GM23248 (cell line): Measurements from ENCODE around the gene TLR9. TPM values are rescaled to one million over a fixed set of nuclear protein-coding genes. Genes with fewer than 3 reads are reported as not detected.
A peak's percentile ranks its signal among the peaks of the same experiment; 100 is the strongest.

Experiments
- DNase-seq: peaks from one replicate; pipeline ENCODE4 v3.0.0-alpha.2; 2015
- H2AFZ ChIP-seq: fragments of 200-600 bp; sonication (generic); 2 replicates; pipeline ENCODE4 v1.6.1; 2016; ENCODE audit warnings: antibody characterized with exemption
- H3F3A ChIP-seq: fragments of 200-600 bp; sonication (generic); 2 replicates; pipeline ENCODE4 v1.6.1; 2016; ENCODE audit warnings: mild to moderate bottlenecking, antibody characterized with exemption, mixed run types; ENCODE audit not compliant: insufficient read depth
- H3K27ac ChIP-seq: fragments of 200-600 bp; sonication (generic); 2 replicates; pipeline ENCODE4 v1.5.1; 2016; ENCODE audit warnings: mild to moderate bottlenecking
- H3K27me3 ChIP-seq: fragments of 200-600 bp; sonication (generic); replicated peaks from 2 replicates; pipeline ENCODE4 v1.6.1; 2016; ENCODE audit warnings: mild to moderate bottlenecking; ENCODE audit not compliant: insufficient read depth
- H3K36me3 ChIP-seq: fragments of 200-600 bp; sonication (generic); 2 replicates; pipeline ENCODE4 v1.6.1; 2016; ENCODE audit warnings: low read depth, mild to moderate bottlenecking
- H3K4me1 ChIP-seq: fragments of 200-600 bp; sonication (generic); 2 replicates; pipeline ENCODE4 v1.6.1; 2016; ENCODE audit warnings: mild to moderate bottlenecking; ENCODE audit not compliant: insufficient read depth
- H3K4me2 ChIP-seq: fragments of 200-600 bp; sonication (generic); one replicate; pipeline ENCODE4 v1.6.1; 2016; ENCODE audit warnings: mild to moderate bottlenecking; ENCODE audit not compliant: unreplicated experiment
- H3K4me3 ChIP-seq: fragments of 200-600 bp; sonication (generic); 2 replicates; pipeline ENCODE4 v1.5.1; 2016; ENCODE audit warnings: mild to moderate bottlenecking
- H3K79me2 ChIP-seq: fragments of 200-600 bp; sonication (generic); 2 replicates; pipeline ENCODE4 v1.6.1; 2016; ENCODE audit warnings: mild to moderate bottlenecking; ENCODE audit not compliant: insufficient read depth
- H3K9ac ChIP-seq: fragments of 200-600 bp; sonication (generic); 2 replicates; pipeline ENCODE4 v1.6.1; 2016; ENCODE audit warnings: mild to moderate bottlenecking
- H3K9me2 ChIP-seq: fragments of 200-600 bp; sonication (generic); 2 replicates; pipeline ENCODE4 v1.6.1; 2016; ENCODE audit warnings: mixed run types, mild to moderate bottlenecking, moderate library complexity; ENCODE audit not compliant: insufficient read depth
- H3K9me3 ChIP-seq: fragments of 200-600 bp; sonication (generic); one replicate; pipeline ENCODE4 v1.6.1; 2017; ENCODE audit warnings: low read depth
- H4K20me1 ChIP-seq: fragments of 200-600 bp; sonication (generic); 2 replicates; pipeline ENCODE4 v1.6.0; 2016; ENCODE audit not compliant: insufficient read depth
- EZH2 ChIP-seq: fragments of 200-600 bp; sonication (generic); IDR thresholded peaks from 2 replicates; pipeline ENCODE4 v1.6.1; 2018; ENCODE audit warnings: antibody characterized with exemption, mild to moderate bottlenecking; ENCODE audit not compliant: insufficient read depth, poor library complexity, severe bottlenecking
- EZH2phosphoT487 ChIP-seq: fragments of 200-600 bp; sonication (generic); IDR thresholded peaks from 2 replicates; pipeline ENCODE4 v1.6.1; 2018; ENCODE audit warnings: antibody characterized with exemption, moderate library complexity, mild to moderate bottlenecking, low read depth; ENCODE audit not compliant: insufficient read depth
- WGBS, 2 experiments: methylation state at CpG; one replicate each; pipeline ENCODE4 v1.1.6; 2015 to 2017; ENCODE audit warnings: low lambda C conversion rate in 2 of 2, low coverage in 1 of 2; ENCODE audit errors: missing lambda C conversion rate in 2 of 2; 5-methylcytosine and 5-hydroxymethylcytosine counted together
- in situ Hi-C: fragments of 300-500 bp; cut with MboI; formaldehyde crosslinking; loops from 2 replicates; pipeline ENCODE4 v1.15.0; 2020
- polyA plus RNA-seq: library from polyadenylated mRNA; unstranded; fragments of >200 nt; fragmentation: Nextera tagmentation; extraction: Ambion mirVana; gene quantifications from 2 replicates; pipeline ENCODE4 v1.2.1, GENCODE V29; 2016
- total RNA-seq: library from RNA; depleted of rRNA; stranded (reverse); fragments of >200 nt; shearing (Covaris generic); gene quantifications from 2 replicates; pipeline ENCODE4 v1.2.3, GENCODE V29; 2014

The TLR9 gene
- total and polyA plus RNA-seq, 2 experiments from 2014 or later = not detected

DNA sequence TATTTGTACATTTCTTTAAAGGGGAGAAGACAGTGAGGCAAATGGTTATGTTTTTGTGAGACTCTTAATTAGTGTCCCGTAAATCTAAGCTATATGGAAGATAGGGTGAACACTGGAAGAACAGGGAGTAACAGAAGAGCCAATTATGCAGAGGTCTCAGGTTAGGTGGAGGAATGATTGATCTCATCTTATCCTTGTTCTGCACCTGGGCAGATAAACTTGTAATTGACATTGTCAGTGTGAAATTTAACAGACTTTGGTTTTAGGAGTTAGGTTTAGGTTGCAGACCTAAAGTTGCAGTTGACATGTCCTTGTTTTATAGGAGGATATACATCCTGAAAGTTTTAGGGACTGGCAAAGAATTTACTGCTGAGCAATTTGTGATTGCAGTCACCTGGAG lies 16.6 kb upstream of the TLR9 start:
- TF ChIP-seq EZH2phosphoT487 (no peak), EZH2 (no peak)
- DNase-seq = no peak
- Histone ChIP-seq H3K36me3 (no peaks in the 10 kb centered on the region), H3K27ac (no peak overlapping the region), H3K4me3 (no peak overlapping the region), H3K4me2 (no peak overlapping the region), H3F3A (peaks cover 49% of the 10 kb centered on the region), H2AFZ (no peak overlapping the region), H3K9me3 (no peaks in the 10 kb centered on the region), H3K79me2 (peaks cover 21% of the 10 kb centered on the region), H3K27me3 (no peaks in the 10 kb centered on the region), H3K4me1 (peaks cover 39% of the 10 kb centered on the region), H4K20me1 (no peaks in the 10 kb centered on the region), H3K9ac (no peak overlapping the region), H3K9me2 (no peaks in the 10 kb centered on the region)
- 92 to 93% methylated on average over 1 of the region's 1 CpG for WGBS, 2 experiments
- in situ Hi-C loops = no loop called here

DNA sequence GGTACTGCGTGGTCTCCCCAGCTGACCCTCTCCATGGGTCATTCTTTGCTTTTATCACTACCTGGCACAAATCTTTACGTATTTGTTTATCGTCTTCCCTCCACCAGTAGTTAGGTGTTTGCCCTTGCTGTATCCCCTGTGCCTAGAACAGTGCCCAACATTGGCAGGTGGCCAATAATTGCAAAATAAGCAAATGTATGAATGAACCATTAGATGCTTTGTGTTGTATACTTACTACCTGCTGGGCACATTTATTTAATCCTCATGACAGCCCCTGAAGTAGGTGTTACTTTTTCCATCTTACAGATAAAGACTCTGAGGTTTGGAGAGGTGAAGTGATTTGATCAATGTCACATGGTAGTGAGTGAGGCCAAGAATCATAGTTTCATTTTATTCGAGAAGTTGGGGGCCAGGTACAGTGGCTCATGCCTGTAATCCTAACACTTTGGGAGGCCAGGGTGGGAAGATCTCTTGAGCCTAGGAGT lies 15.5 kb upstream of the TLR9 start:
- peak overlapping the region; percentile 62 for H3K4me2 ChIP-seq
- peak overlapping the region; percentile 93 for H3K9ac ChIP-seq
- H3K4me3 ChIP-seq = no peak overlapping the region
- no peak for TF ChIP-seq EZH2phosphoT487
- TF ChIP-seq EZH2 = no peak
- H3K4me1 ChIP-seq = peaks cover 47% of the 10 kb centered on the region
- H3K79me2 ChIP-seq = peaks cover 32% of the 10 kb centered on the region
- WGBS, 2 experiments = 76 to 77% methylated on average over 4 of the region's 4 CpGs
- no peaks in the 10 kb centered on the region for H3K9me2 ChIP-seq
- H3F3A ChIP-seq = peaks cover 49% of the 10 kb centered on the region
- H4K20me1 ChIP-seq = no peaks in the 10 kb centered on the region
- no peaks in the 10 kb centered on the region for H3K9me3 ChIP-seq
- no peaks in the 10 kb centered on the region for H3K36me3 ChIP-seq
- H2AFZ ChIP-seq = no peak overlapping the region
- in situ Hi-C loops = no loop called here
- peak overlapping the region; percentile 100 for H3K27ac ChIP-seq
- no peaks in the 10 kb centered on the region for H3K27me3 ChIP-seq
- DNase-seq = no peak

DNA sequence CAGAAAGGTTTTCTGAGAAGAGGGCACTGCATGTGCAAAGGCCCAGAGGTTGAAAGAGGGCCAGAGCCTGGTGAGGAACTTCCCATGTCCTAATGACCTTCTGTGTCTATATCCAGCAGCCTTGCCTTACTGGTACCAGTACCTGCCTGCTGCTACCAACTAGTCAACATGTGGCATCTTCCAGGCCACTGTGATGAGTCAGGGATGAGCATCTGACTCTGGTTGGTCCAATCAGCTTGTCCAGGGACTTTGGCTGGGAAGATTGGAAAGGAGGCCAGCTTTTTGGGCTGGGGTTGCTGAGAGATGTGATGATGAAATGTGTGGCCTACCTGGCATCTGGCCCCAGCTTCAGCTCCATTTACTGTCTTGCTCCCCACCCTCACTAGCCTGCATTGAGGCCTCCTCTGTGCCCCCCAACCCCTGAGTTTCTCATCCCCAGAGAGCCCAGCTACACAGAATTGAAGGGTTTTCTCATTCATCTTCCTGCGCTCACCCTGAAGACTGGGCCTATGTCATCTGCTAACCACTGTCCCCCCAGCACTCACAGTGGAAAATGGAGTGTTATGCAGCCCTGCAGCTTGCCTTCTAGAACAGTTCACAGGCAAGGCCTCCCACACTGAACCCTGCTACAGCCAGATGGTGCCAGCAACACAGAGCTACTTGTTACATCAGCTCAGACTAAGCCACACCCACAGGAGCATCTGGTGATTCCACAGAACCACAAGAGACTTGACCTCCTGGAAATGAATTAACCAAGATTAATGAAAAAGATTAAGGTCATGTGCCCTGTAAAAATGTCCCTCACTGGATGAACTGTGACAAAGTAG lies 14.8 kb upstream of the TLR9 start:
- Histone ChIP-seq H3K27me3 (no peaks in the 10 kb centered on the region), H3K4me1 (peaks cover 46% of the 10 kb centered on the region), H3F3A (peaks cover 49% of the 10 kb centered on the region), H3K27ac (peak overlapping the region; percentile 100), H4K20me1 (no peaks in the 10 kb centered on the region), H3K9ac (peak overlapping the region; percentile 93), H3K36me3 (no peaks in the 10 kb centered on the region), H2AFZ (no peak overlapping the region), H3K4me3 (peak overlapping the region; percentile 80), H3K4me2 (peak overlapping the region; percentile 87), H3K9me3 (no peaks in the 10 kb centered on the region), H3K9me2 (no peaks in the 10 kb centered on the region), H3K79me2 (peaks cover 39% of the 10 kb centered on the region)
- peak; percentile 96 for DNase-seq
- in situ Hi-C loops = no loop called here
- TF ChIP-seq EZH2 (no peak), EZH2phosphoT487 (no peak)
- 100% methylated on average over 1 of the region's 1 CpG for whole genome bisulfite sequencing, 2 experiments

DNA sequence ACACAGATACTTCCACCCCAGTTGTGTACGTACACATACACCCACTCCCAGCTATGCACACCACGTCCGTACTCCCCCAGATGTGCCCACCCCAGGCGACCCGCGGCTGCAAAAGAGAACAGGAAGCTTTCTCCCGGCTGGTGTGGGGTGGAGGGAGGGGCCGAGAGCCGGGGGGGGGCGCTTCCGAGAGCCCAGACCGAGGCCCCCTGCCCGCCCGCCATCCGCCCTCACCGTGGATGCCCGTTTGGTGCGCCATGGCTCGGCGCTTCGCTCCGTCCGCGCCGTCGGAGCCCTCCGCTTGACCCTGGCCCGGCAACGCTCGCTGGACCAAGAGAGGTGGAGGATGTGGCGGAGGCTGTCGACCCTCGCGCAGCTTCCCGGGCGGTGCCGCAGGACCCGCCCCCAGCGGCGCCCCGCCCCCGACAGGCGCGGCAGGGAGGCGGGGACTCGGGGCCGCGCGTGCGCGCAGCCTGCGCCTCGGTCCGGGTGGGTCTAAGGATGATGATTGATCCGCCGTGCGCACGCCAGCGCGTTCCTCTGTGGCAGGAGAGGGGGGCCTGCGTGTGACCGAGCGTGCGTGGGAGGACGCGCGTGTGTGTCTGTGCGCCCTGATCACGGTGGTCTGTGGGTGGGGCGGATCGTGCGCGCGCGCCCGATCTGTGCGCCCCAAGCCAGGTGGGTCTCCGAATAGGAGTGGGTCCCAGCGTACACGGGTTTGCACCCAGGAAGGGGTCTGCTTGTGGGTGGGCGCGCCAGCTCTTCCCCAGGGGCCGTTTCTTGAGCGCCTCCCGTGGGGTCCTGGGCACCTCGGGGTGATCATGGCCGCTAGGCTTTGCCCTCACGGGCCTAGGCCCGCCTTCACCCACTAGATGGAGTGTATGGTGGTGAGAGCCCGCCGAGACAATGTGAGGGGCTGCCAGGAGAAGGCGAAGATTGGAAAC lies 13.6 kb upstream of the TLR9 start, which contains the start of gene TWF2:
TWF2 (minus strand) TSS at position 398 of the 941 bp plus-strand sequence; CDS start at position 256, 142 bp downstream.
- Histone ChIP-seq H2AFZ (peak within 1 kb of the TSS; percentile 85), H3K36me3 (no peaks in the 10 kb centered on the region), H3K27ac (peak within 1 kb of the TSS; percentile 100), H3K4me1 (peaks cover 35% of the 10 kb centered on the region), H3K4me2 (peak within 1 kb of the TSS; percentile 87), H3K4me3 (peak within 1 kb of the TSS; percentile 80), H3K9me3 (no peaks in the 10 kb centered on the region), H3K9me2 (no peaks in the 10 kb centered on the region), H3K79me2 (peaks cover 51% of the 10 kb centered on the region), H3K27me3 (no peaks in the 10 kb centered on the region), H4K20me1 (no peaks in the 10 kb centered on the region), H3F3A (peaks cover 39% of the 10 kb centered on the region), H3K9ac (peak within 1 kb of the TSS; percentile 93)
- in situ Hi-C loops = loop anchor here (10.0 kb wide), 1 partner anchor 106 kb away; no protein-coding TSS in a partner anchor
- TF ChIP-seq EZH2phosphoT487 (no peak), EZH2 (no peak)
- peak; percentile 91 for DNase-seq
- WGBS, 2 experiments = 1% methylated on average over 61 to 79 of the region's 92 CpGs
